ENCODE results near the gene FOXC1. TPM values are rescaled to one million over a fixed set of nuclear protein-coding genes. Genes with fewer than 3 reads are reported as not detected.

Gene FOXC1
- total and polyA plus RNA-seq, 2 experiments from 2014 or later = 0.10 to 0.13 TPM

GRCh38 chr6:1607516-1608221 is 2.0 kb upstream of the FOXC1 start:
- H3K79me2 ChIP-seq (replicated peaks; ENCODE audit: insufficient read depth) = no peaks in the 10 kb centered on the region
- H3K4me3 ChIP-seq = peak overlapping the region; percentile 53
- peaks cover 97% of the 10 kb centered on the region for H3K27me3 ChIP-seq (ENCODE audit: insufficient read depth)
- peaks cover 11% of the 10 kb centered on the region; the same call in 1 of the 2 replicates for H3F3A ChIP-seq (replicated peaks; ENCODE audit: low read depth)
- peak overlapping the region; percentile 35; the same call in 1 of the 2 replicates for H2AFZ ChIP-seq
- H3K9me2 ChIP-seq (ENCODE audit: insufficient read depth) = no peaks in the 10 kb centered on the region
- Mint-ChIP-seq H3K27me3 (ENCODE audit: insufficient read depth, low read depth, poor library complexity) (peaks cover 79% of the 10 kb centered on the region), H3K27ac (no peak overlapping the region), H3K36me3 (ENCODE audit: low read depth) (no peaks in the 10 kb centered on the region; the same call in 2 of the 3 replicates), H3K4me1 (peaks cover 43% of the 10 kb centered on the region), H3K4me3 (peak overlapping the region; percentile 64), H3K9me3 (peaks cover 8% of the 10 kb centered on the region; the same call in 2 of the 3 replicates)
- H3K4me1 ChIP-seq (ENCODE audit: insufficient read depth) = peaks cover 35% of the 10 kb centered on the region
- H4K20me1 ChIP-seq (replicated peaks; ENCODE audit: insufficient read depth) = peaks cover 7% of the 10 kb centered on the region
- DNase-seq (ENCODE audit: low spot score) = peak; percentile 94
- TF ChIP-seq POLR2AphosphoS5 (IDR thresholded peaks at IDR 0.05; ENCODE audit: low read depth) = no peak
- peak; percentile 21 for TF ChIP-seq EZH2phosphoT487 (IDR thresholded peaks at IDR 0.05; ENCODE audit: unreplicated experiment)
- TF ChIP-seq CTCF (conservative IDR thresholded peaks at IDR 0.05; ENCODE audit: low read depth in 2 of 2) = no peak
- TF ChIP-seq, protein P1, sequence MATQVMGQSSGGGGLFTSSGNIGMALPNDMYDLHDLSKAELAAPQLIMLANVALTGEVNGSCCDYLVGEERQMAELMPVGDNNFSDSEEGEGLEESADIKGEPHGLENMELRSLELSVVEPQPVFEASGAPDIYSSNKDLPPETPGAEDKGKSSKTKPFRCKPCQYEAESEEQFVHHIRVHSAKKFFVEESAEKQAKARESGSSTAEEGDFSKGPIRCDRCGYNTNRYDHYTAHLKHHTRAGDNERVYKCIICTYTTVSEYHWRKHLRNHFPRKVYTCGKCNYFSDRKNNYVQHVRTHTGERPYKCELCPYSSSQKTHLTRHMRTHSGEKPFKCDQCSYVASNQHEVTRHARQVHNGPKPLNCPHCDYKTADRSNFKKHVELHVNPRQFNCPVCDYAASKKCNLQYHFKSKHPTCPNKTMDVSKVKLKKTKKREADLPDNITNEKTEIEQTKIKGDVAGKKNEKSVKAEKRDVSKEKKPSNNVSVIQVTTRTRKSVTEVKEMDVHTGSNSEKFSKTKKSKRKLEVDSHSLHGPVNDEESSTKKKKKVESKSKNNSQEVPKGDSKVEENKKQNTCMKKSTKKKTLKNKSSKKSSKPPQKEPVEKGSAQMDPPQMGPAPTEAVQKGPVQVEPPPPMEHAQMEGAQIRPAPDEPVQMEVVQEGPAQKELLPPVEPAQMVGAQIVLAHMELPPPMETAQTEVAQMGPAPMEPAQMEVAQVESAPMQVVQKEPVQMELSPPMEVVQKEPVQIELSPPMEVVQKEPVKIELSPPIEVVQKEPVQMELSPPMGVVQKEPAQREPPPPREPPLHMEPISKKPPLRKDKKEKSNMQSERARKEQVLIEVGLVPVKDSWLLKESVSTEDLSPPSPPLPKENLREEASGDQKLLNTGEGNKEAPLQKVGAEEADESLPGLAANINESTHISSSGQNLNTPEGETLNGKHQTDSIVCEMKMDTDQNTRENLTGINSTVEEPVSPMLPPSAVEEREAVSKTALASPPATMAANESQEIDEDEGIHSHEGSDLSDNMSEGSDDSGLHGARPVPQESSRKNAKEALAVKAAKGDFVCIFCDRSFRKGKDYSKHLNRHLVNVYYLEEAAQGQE (IDR thresholded peaks at IDR 0.05; ENCODE audit: unreplicated experiment) = no peak
- 0 out of 2 replicates have a peak, but pooled peaks have one; percentile 30 for TF ChIP-seq CREB1 (CRISPR knock-in tag; IDR thresholded peaks at IDR 0.05; ENCODE audit: low read depth)
- no peak for TF ChIP-seq ZNF331 (CRISPR knock-in tag; IDR thresholded peaks at IDR 0.05; ENCODE audit: low read depth)
- TF ChIP-seq ETS1 (IDR thresholded peaks at IDR 0.05) = no peak
- no peak for TF ChIP-seq EZH2 (IDR thresholded peaks at IDR 0.05; ENCODE audit: low read depth, unreplicated experiment)
- peak; percentile 25; the same call in 1 of the 2 replicates for TF ChIP-seq NANOG (IDR thresholded peaks at IDR 0.05; ENCODE audit: borderline replicate concordance)
- no peak for TF ChIP-seq ZNF114 (CRISPR knock-in tag; IDR thresholded peaks at IDR 0.05)
- no peak for TF ChIP-seq JUNB (IDR thresholded peaks at IDR 0.05; ENCODE audit: unreplicated experiment)
- TF ChIP-seq ZNF462 (CRISPR knock-in tag; IDR thresholded peaks at IDR 0.05) = no peak
- no peak for TF ChIP-seq STAT1 (IDR thresholded peaks at IDR 0.05; ENCODE audit: unreplicated experiment)
- H3K36me3 ChIP-seq (ENCODE audit: insufficient read depth) = no peaks in the 10 kb centered on the region
- H3K4me2 ChIP-seq = peak overlapping the region; percentile 83
- H3K27ac ChIP-seq (ENCODE audit: low read depth) = no peak overlapping the region; the same call in 1 of the 2 replicates
- ATAC-seq = peak; percentile 22
